ENCODE measurements around the gene CHN1. TPM values are rescaled to one million over a fixed set of nuclear protein-coding genes. Genes with fewer than 3 reads are reported as not detected.

The CHN1 gene
- total RNA-seq, 2 experiments from 2014 or later: 0.11 to 0.50 TPM

- CTCF ChIA-PET: interaction anchor here (1.1 to 2.8 kb wide), 2 partner anchors 13 to 36 kb away, joined by 5 to 10 read pairs; no protein-coding TSS in a partner anchor
- no peaks in the 10 kb centered on the region for H3K27me3 Mint-ChIP-seq (ENCODE audit: low read depth)
- H3K36me3 Mint-ChIP-seq (ENCODE audit: low read depth): no peaks in the 10 kb centered on the region
- no peak for ATAC-seq
- peaks cover 19% of the 10 kb centered on the region for H3K4me1 Mint-ChIP-seq (ENCODE audit: low read depth)
- H3K9me3 Mint-ChIP-seq (ENCODE audit: insufficient read depth): no peaks in the 10 kb centered on the region
- POLR2A ChIA-PET: no interaction called here
- DNase-seq: no peak
- no peak overlapping the region for H3K4me3 Mint-ChIP-seq
- H3K27ac Mint-ChIP-seq: no peak overlapping the region
Measured at GRCh38 chr2:174784909-174785308, 220.3 kb downstream of the CHN1 start.

GRCh38 chr2:174784316-174784715 is 220.9 kb downstream of the CHN1 start:
- Mint-ChIP-seq H3K27ac (no peak overlapping the region), H3K4me3 (no peak overlapping the region)

GRCh38 chr2:174781996-174782395 is 223.2 kb downstream of the CHN1 start:
- peaks cover 37% of the 10 kb centered on the region for H3K4me1 Mint-ChIP-seq (ENCODE audit: low read depth)
- H3K9me3 Mint-ChIP-seq (ENCODE audit: insufficient read depth): no peaks in the 10 kb centered on the region
- H3K4me3 Mint-ChIP-seq: no peak overlapping the region
- DNase-seq: no peak
- H3K27ac Mint-ChIP-seq: no peak overlapping the region
- POLR2A ChIA-PET: no interaction called here
- no peak for ATAC-seq
- CTCF ChIA-PET: interaction anchor here (0.7 to 2.5 kb wide), 4 partner anchors 10 to 204 kb away, joined by 3 to 11 read pairs (median 6); no protein-coding TSS in a partner anchor
- no peaks in the 10 kb centered on the region for H3K27me3 Mint-ChIP-seq (ENCODE audit: low read depth)
- no peaks in the 10 kb centered on the region for H3K36me3 Mint-ChIP-seq (ENCODE audit: low read depth)

More at GRCh38 chr2:174784316-174784715, 220.9 kb downstream of the CHN1 start:
- CTCF ChIA-PET: interaction anchor here (1.1 to 2.8 kb wide), 2 partner anchors 12 to 36 kb away, joined by 5 to 10 read pairs; no protein-coding TSS in a partner anchor
- Mint-ChIP-seq H3K27me3 (ENCODE audit: low read depth) (no peaks in the 10 kb centered on the region), H3K4me1 (ENCODE audit: low read depth) (peaks cover 25% of the 10 kb centered on the region), H3K9me3 (ENCODE audit: insufficient read depth) (no peaks in the 10 kb centered on the region), H3K36me3 (ENCODE audit: low read depth) (no peaks in the 10 kb centered on the region)
- POLR2A ChIA-PET: no interaction called here
- ATAC-seq (no peak), DNase-seq (no peak)

GRCh38 chr2:174781298-174781697 is 223.9 kb downstream of the CHN1 start:
- H3K9me3 Mint-ChIP-seq (ENCODE audit: insufficient read depth): no peaks in the 10 kb centered on the region
- H3K27ac Mint-ChIP-seq: no peak overlapping the region
- POLR2A ChIA-PET: no interaction called here
- no peaks in the 10 kb centered on the region for H3K36me3 Mint-ChIP-seq (ENCODE audit: low read depth)
- CTCF ChIA-PET: interaction anchor here (1.7 to 2.5 kb wide), 3 partner anchors 10 to 32 kb away, joined by 5 to 11 read pairs (median 7); no protein-coding TSS in a partner anchor
- no peaks in the 10 kb centered on the region for H3K27me3 Mint-ChIP-seq (ENCODE audit: low read depth)
- no peak for ATAC-seq
- DNase-seq: no peak
- H3K4me3 Mint-ChIP-seq: no peak overlapping the region
- peaks cover 43% of the 10 kb centered on the region for H3K4me1 Mint-ChIP-seq (ENCODE audit: low read depth)

GRCh38 chr2:174780856-174781255 is 224.3 kb downstream of the CHN1 start:
- ChIA-PET CTCF (interaction anchor here (1.7 to 2.5 kb wide), 3 partner anchors 9 to 32 kb away, joined by 5 to 11 read pairs (median 7); no protein-coding TSS in a partner anchor), POLR2A (no interaction called here)
- ATAC-seq: no peak
- no peaks in the 10 kb centered on the region for H3K27me3 Mint-ChIP-seq (ENCODE audit: low read depth)
- no peak for DNase-seq
- H3K4me1 Mint-ChIP-seq (ENCODE audit: low read depth): peaks cover 47% of the 10 kb centered on the region
- no peaks in the 10 kb centered on the region for H3K36me3 Mint-ChIP-seq (ENCODE audit: low read depth)
- no peak overlapping the region for H3K27ac Mint-ChIP-seq
- H3K9me3 Mint-ChIP-seq (ENCODE audit: insufficient read depth): no peaks in the 10 kb centered on the region
- no peak overlapping the region for H3K4me3 Mint-ChIP-seq

GRCh38 chr2:174780191-174780840 is 224.9 kb downstream of the CHN1 start:
- CTCF ChIA-PET: interaction anchor here (1.4 to 2.5 kb wide), 4 partner anchors 9 to 31 kb away, joined by 5 to 11 read pairs (median 6); no protein-coding TSS in a partner anchor
- H3K9me3 Mint-ChIP-seq (ENCODE audit: insufficient read depth): no peaks in the 10 kb centered on the region
- H3K27ac Mint-ChIP-seq: no peak overlapping the region
- no peaks in the 10 kb centered on the region for H3K36me3 Mint-ChIP-seq (ENCODE audit: low read depth)
- ATAC-seq (no peak), DNase-seq (no peak)
- POLR2A ChIA-PET: no interaction called here
- H3K27me3 Mint-ChIP-seq (ENCODE audit: low read depth): no peaks in the 10 kb centered on the region
- H3K4me3 Mint-ChIP-seq: no peak overlapping the region
- peaks cover 52% of the 10 kb centered on the region for H3K4me1 Mint-ChIP-seq (ENCODE audit: low read depth)

GRCh38 chr2:174779361-174779928 is 225.7 kb downstream of the CHN1 start:
- no peak for ATAC-seq
- no peaks in the 10 kb centered on the region for H3K36me3 Mint-ChIP-seq (ENCODE audit: low read depth)
- peak overlapping the region; percentile 82 for H3K27ac Mint-ChIP-seq
- peaks cover 52% of the 10 kb centered on the region for H3K4me1 Mint-ChIP-seq (ENCODE audit: low read depth)
- H3K27me3 Mint-ChIP-seq (ENCODE audit: low read depth): no peaks in the 10 kb centered on the region
- no peaks in the 10 kb centered on the region for H3K9me3 Mint-ChIP-seq (ENCODE audit: insufficient read depth)
- DNase-seq: no peak
- CTCF ChIA-PET: interaction anchor here (1.4 to 9.9 kb wide), 2 partner anchors 31 to 80 kb away, joined by 5 to 89 read pairs; no protein-coding TSS in a partner anchor
- H3K4me3 Mint-ChIP-seq: no peak overlapping the region
- POLR2A ChIA-PET: interaction anchor here (0.6 kb wide), 2 partner anchors 66 to 79 kb away, joined by 8 read pairs; no protein-coding TSS in a partner anchor

GRCh38 chr2:174778085-174778981 is 226.8 kb downstream of the CHN1 start:
- H3K4me3 Mint-ChIP-seq: peak overlapping the region; percentile 37
- ChIA-PET POLR2A (interaction anchor here (0.6 kb wide), 2 partner anchors 14 to 57 kb away, joined by 3 to 5 read pairs; no protein-coding TSS in a partner anchor), CTCF (interaction anchor here (0.9 to 9.9 kb wide), 5 partner anchors 14 to 206 kb away, joined by 3 to 89 read pairs (median 4); no protein-coding TSS in a partner anchor)
- H3K27me3 Mint-ChIP-seq (ENCODE audit: low read depth): no peaks in the 10 kb centered on the region
- peak; percentile 91 for DNase-seq
- no peaks in the 10 kb centered on the region for H3K9me3 Mint-ChIP-seq (ENCODE audit: insufficient read depth)
- peak; percentile 91 for ATAC-seq
- H3K36me3 Mint-ChIP-seq (ENCODE audit: low read depth): no peaks in the 10 kb centered on the region
- H3K27ac Mint-ChIP-seq: peak overlapping the region; percentile 82
- H3K4me1 Mint-ChIP-seq (ENCODE audit: low read depth): peaks cover 52% of the 10 kb centered on the region

GRCh38 chr2:174777347-174778084 is 227.7 kb downstream of the CHN1 start:
- Mint-ChIP-seq H3K4me3 (no peak overlapping the region), H3K27ac (peak overlapping the region; percentile 82), H3K9me3 (ENCODE audit: insufficient read depth) (no peaks in the 10 kb centered on the region), H3K36me3 (ENCODE audit: low read depth) (no peaks in the 10 kb centered on the region), H3K27me3 (ENCODE audit: low read depth) (no peaks in the 10 kb centered on the region), H3K4me1 (ENCODE audit: low read depth) (peaks cover 52% of the 10 kb centered on the region)
- ATAC-seq: no peak
- no peak for DNase-seq
- CTCF ChIA-PET: interaction anchor here (0.9 to 9.9 kb wide), 9 partner anchors 15 to 394 kb away, joined by 3 to 89 read pairs (median 4); no protein-coding TSS in a partner anchor
- POLR2A ChIA-PET: interaction anchor here (0.6 to 0.7 kb wide), 3 partner anchors 13 to 221 kb away, joined by 3 to 5 read pairs (median 3); no protein-coding TSS in a partner anchor

- H3K4me1 Mint-ChIP-seq (ENCODE audit: low read depth): peaks cover 56% of the 10 kb centered on the region
Measured at GRCh38 chr2:174776675-174777074, 228.5 kb downstream of the CHN1 start.

More at GRCh38 chr2:174776675-174777074, 228.5 kb downstream of the CHN1 start:
- Mint-ChIP-seq H3K36me3 (ENCODE audit: low read depth) (no peaks in the 10 kb centered on the region), H3K4me3 (no peak overlapping the region), H3K27me3 (ENCODE audit: low read depth) (no peaks in the 10 kb centered on the region), H3K9me3 (ENCODE audit: insufficient read depth) (no peaks in the 10 kb centered on the region), H3K27ac (peak overlapping the region; percentile 35)
- POLR2A ChIA-PET: no interaction called here
- ATAC-seq (no peak), DNase-seq (no peak)
- CTCF ChIA-PET: interaction anchor here (0.9 to 9.9 kb wide), 9 partner anchors 10 to 395 kb away, joined by 3 to 89 read pairs (median 4); no protein-coding TSS in a partner anchor

All from activated CD8-positive, alpha-beta T cell treated with anti-CD3 and anti-CD28 coated beads, Interleukin-2, amount 10 ng/mL, durations not matched to agents 7 days and 5 days (primary cell).